Caco-2 (cell line): ENCODE data around the gene MCRIP2. TPM values are rescaled to one million over a fixed set of nuclear protein-coding genes. Genes with fewer than 3 reads are reported as not detected.

Experiments
- BruUV-seq: library from RNA; stranded (reverse); fragments of 400-500 nt; replicated peaks from 2 replicates; lab custom pipeline; 2021; lab: Mats Ljungman, UMichigan
- CTCF ChIA-PET: fragments of 300-600 bp; sonication (Branson Sonifier 250); formaldehyde crosslinking; loops from one replicate; lab custom pipeline; 2022; ENCODE audit warnings: antibody characterized with exemption; lab: Charles Lee
- POLR2A ChIA-PET: fragments of 300-600 bp; sonication (Branson Sonifier 250); formaldehyde crosslinking; loops from one replicate; lab custom pipeline; 2022; ENCODE audit warnings: antibody characterized with exemption; lab: Charles Lee
- DNase-seq, 2 experiments: peaks; one replicate each; pipeline versions ENCODE4 v3.0.0 to v3.0.0-alpha.2; 2020 to 2022
- H3K27me3 ChIP-seq: replicated peaks from 2 replicates; pipeline ENCODE4 v1.6.0; 2011; ENCODE audit warnings: low read length; ENCODE audit not compliant: control insufficient read depth, insufficient read depth
- H3K36me3 ChIP-seq: 2 replicates; pipeline ENCODE4 v1.5.1; 2011; ENCODE audit warnings: low read length; ENCODE audit not compliant: control insufficient read depth, insufficient read depth
- H3K4me1 ChIP-seq: fragments of 250-450 bp; sonication (Bioruptor Pico); 2 replicates; pipeline ENCODE4 v1.5.1; 2020; ENCODE audit warnings: mild to moderate bottlenecking
- H3K4me3 ChIP-seq: 2 replicates; pipeline ENCODE4 v1.5.1; 2011; ENCODE audit warnings: low read depth, mild to moderate bottlenecking, control low read depth, low read length
- H3K9me3 ChIP-seq: fragments of 250-450 bp; sonication (Bioruptor Pico); 2 replicates; pipeline ENCODE4 v1.5.1; 2020; ENCODE audit warnings: mild to moderate bottlenecking, moderate library complexity
- H3K27ac Mint-ChIP-seq: one replicate; pipeline ENCODE4 v1.8.0; 2022; ENCODE audit warnings: mixed read lengths; ENCODE audit not compliant: unreplicated experiment
- H3K27me3 Mint-ChIP-seq: one replicate; pipeline ENCODE4 v1.8.0; 2022; ENCODE audit warnings: mixed read lengths; ENCODE audit not compliant: insufficient read depth, unreplicated experiment
- H3K36me3 Mint-ChIP-seq: one replicate; pipeline ENCODE4 v1.8.0; 2022; ENCODE audit warnings: mild to moderate bottlenecking, mixed read lengths; ENCODE audit not compliant: insufficient read depth, unreplicated experiment
- H3K4me1 Mint-ChIP-seq: one replicate; pipeline ENCODE4 v1.8.0; 2022; ENCODE audit warnings: low read depth, mixed read lengths; ENCODE audit not compliant: unreplicated experiment
- H3K4me3 Mint-ChIP-seq: one replicate; pipeline ENCODE4 v1.8.0; 2022; ENCODE audit warnings: mild to moderate bottlenecking, moderate library complexity, mixed read lengths; ENCODE audit not compliant: unreplicated experiment
- H3K9me3 Mint-ChIP-seq: one replicate; pipeline ENCODE4 v1.8.0; 2022; ENCODE audit warnings: mixed read lengths; ENCODE audit not compliant: unreplicated experiment
- intact Hi-C: fragments of 100-400 bp; cut with micrococcal nuclease; formaldehyde crosslinking; loops from one replicate; pipeline ENCODE4 v1.10.0; 2022; ENCODE audit not compliant: unreplicated experiment
- total RNA-seq: library from RNA; stranded (reverse); gene quantifications from 2 replicates; pipeline ENCODE4 v1.2.3, GENCODE V29; 2022
- TF ChIP-seq, protein P1 (sequence below), 2 experiments: fragments of 200-600 bp in 1 of 2; IDR thresholded peaks; 1 replicate in 1 of 2; 2 replicates in 1 of 2; pipeline versions ENCODE4 v1.5.1 to v1.8.0; 2011 to 2022; ENCODE audit warnings: antibody characterized with exemption in 1 of 2, control low read depth in 1 of 2, inconsistent platforms in 1 of 2, low read depth in 1 of 2, low read length in 1 of 2, mild to moderate bottlenecking in 1 of 2, moderate library complexity in 1 of 2; ENCODE audit not compliant: insufficient read depth in 1 of 2, severe bottlenecking in 1 of 2, unreplicated experiment in 1 of 2

Gene MCRIP2
- total RNA-seq, 1 experiment from 2014 or later, result 33.0 TPM

DNA sequence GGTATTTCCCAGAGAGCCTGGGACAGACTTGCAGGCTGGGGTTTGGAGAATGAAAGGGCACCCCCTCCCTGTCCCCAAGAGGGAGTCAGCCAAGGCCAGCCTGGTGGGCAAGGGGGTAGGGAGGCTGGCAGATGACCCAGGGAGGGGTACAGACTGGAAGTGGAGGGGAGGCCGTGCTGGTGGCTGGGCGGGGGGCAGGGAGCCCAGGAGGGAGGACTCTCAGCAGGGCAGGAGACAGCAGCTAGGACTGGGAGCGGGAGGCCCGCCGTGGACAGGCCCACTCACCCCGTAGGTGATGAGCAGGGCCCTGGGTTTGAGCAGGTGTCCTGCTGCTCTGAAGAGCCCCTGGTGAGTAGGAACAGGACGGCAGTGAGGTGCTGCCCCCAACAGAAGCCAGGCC lies 6.6 kb upstream of the MCRIP2 start:
- no peaks in the 10 kb centered on the region for H3K9me3 ChIP-seq
- CTCF ChIA-PET, result no interaction called here
- Mint-ChIP-seq H3K4me1 (no peaks in the 10 kb centered on the region), H3K27me3 (no peaks in the 10 kb centered on the region), H3K4me3 (peak overlapping the region; percentile 93), H3K27ac (no peak overlapping the region), H3K9me3 (no peaks in the 10 kb centered on the region), H3K36me3 (peaks cover 21% of the 10 kb centered on the region)
- peak overlapping the region; percentile 73 for H3K4me3 ChIP-seq
- TF ChIP-seq, protein P1, sequence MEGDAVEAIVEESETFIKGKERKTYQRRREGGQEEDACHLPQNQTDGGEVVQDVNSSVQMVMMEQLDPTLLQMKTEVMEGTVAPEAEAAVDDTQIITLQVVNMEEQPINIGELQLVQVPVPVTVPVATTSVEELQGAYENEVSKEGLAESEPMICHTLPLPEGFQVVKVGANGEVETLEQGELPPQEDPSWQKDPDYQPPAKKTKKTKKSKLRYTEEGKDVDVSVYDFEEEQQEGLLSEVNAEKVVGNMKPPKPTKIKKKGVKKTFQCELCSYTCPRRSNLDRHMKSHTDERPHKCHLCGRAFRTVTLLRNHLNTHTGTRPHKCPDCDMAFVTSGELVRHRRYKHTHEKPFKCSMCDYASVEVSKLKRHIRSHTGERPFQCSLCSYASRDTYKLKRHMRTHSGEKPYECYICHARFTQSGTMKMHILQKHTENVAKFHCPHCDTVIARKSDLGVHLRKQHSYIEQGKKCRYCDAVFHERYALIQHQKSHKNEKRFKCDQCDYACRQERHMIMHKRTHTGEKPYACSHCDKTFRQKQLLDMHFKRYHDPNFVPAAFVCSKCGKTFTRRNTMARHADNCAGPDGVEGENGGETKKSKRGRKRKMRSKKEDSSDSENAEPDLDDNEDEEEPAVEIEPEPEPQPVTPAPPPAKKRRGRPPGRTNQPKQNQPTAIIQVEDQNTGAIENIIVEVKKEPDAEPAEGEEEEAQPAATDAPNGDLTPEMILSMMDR (IDR thresholded peaks at IDR 0.05; ENCODE audit: insufficient read depth in 1 of 2, low read depth in 1 of 2, low read length in 1 of 2, severe bottlenecking in 1 of 2, unreplicated experiment in 1 of 2), result no peak
- POLR2A ChIA-PET, result no interaction called here
- intact Hi-C loops, result no loop called here
- H3K27me3 ChIP-seq, result no peaks in the 10 kb centered on the region
- no peak for DNase-seq
- BruUV-seq, result no TSS peak
- H3K36me3 ChIP-seq, result no peaks in the 10 kb centered on the region
- peaks cover 10% of the 10 kb centered on the region for H3K4me1 ChIP-seq

- peak in 1 of 2 experiments; percentile 28 for DNase-seq
- intact Hi-C loops, result loop anchor here (2.0 kb wide), 1 partner anchor 47 kb away; no protein-coding TSS in a partner anchor
- Mint-ChIP-seq H3K27me3 (no peaks in the 10 kb centered on the region), H3K4me3 (peak overlapping the region; percentile 93), H3K9me3 (no peaks in the 10 kb centered on the region), H3K36me3 (peaks cover 19% of the 10 kb centered on the region), H3K27ac (no peak overlapping the region), H3K4me1 (no peaks in the 10 kb centered on the region)
- H3K9me3 ChIP-seq, result no peaks in the 10 kb centered on the region
- H3K36me3 ChIP-seq, result no peaks in the 10 kb centered on the region
- POLR2A ChIA-PET, result interaction anchor here (0.8 to 1.1 kb wide), 3 partner anchors 13 to 234 kb away, joined by 3 to 5 read pairs (median 4); partner anchors contain the start of genes DECR2 and WDR90
- peaks cover 10% of the 10 kb centered on the region for H3K4me1 ChIP-seq
- CTCF ChIA-PET, result interaction anchor here (1.3 kb wide), 1 partner anchor 109 kb away, joined by 5 read pairs; the partner anchor contains the start of gene CAPN15
- no TSS peak for BruUV-seq
- peak overlapping the region; percentile 73 for H3K4me3 ChIP-seq
- no peaks in the 10 kb centered on the region for H3K27me3 ChIP-seq
- TF ChIP-seq, protein P1 (IDR thresholded peaks at IDR 0.05; ENCODE audit: insufficient read depth in 1 of 2, low read depth in 1 of 2, low read length in 1 of 2, severe bottlenecking in 1 of 2, unreplicated experiment in 1 of 2), result no peak
Measured at GRCh38 chr16:635573-636205, 5.9 kb upstream of the MCRIP2 start.

GRCh38 chr16:636206-637080 lies 5.2 kb upstream of the MCRIP2 start, which contains the start of gene METTL26:
Gene METTL26, minus strand, starts transcription at chr16:636305. Its CDS starts 15 bp downstream, at chr16:636290.
- Histone ChIP-seq H3K4me3 (peak within 1 kb of the TSS; percentile 73), H3K36me3 (no peaks in the 10 kb centered on the region), H3K27me3 (no peaks in the 10 kb centered on the region), H3K4me1 (peaks cover 10% of the 10 kb centered on the region), H3K9me3 (no peaks in the 10 kb centered on the region)
- H3K27me3 Mint-ChIP-seq, result no peaks in the 10 kb centered on the region
- TF ChIP-seq, protein P1 (IDR thresholded peaks at IDR 0.05; ENCODE audit: insufficient read depth in 1 of 2, low read depth in 1 of 2, low read length in 1 of 2, severe bottlenecking in 1 of 2, unreplicated experiment in 1 of 2), result peak in 1 of 2 experiments; percentile 3
- intact Hi-C loops, result loop anchor here (2.0 kb wide), 1 partner anchor 48 kb away; no protein-coding TSS in a partner anchor
- no peaks in the 10 kb centered on the region for H3K9me3 Mint-ChIP-seq
- H3K27ac Mint-ChIP-seq, result peak within 1 kb of the TSS; percentile 98
- ChIA-PET CTCF (interaction anchor here (0.9 to 1.3 kb wide), 2 partner anchors 46 to 109 kb away, joined by 4 to 5 read pairs; partner anchors contain the start of gene CAPN15), POLR2A (interaction anchor here (0.8 to 1.1 kb wide), 3 partner anchors 12 to 235 kb away, joined by 3 to 5 read pairs (median 4); partner anchors contain the start of genes DECR2 and WDR90)
- H3K36me3 Mint-ChIP-seq, result peaks cover 19% of the 10 kb centered on the region
- BruUV-seq, result TSS peak; percentile 59
- H3K4me1 Mint-ChIP-seq, result no peaks in the 10 kb centered on the region
- peak within 1 kb of the TSS; percentile 93 for H3K4me3 Mint-ChIP-seq
- DNase-seq, result peak; percentile 92 to 95
